B cell (primary cell): ENCODE data around the gene SIRT4. TPM values are rescaled to one million over a fixed set of nuclear protein-coding genes. Genes with fewer than 3 reads are reported as not detected.
"Not testable (repeated sequence)": the region's sequence is repeated elsewhere in the genome, so short reads cannot be mapped to it uniquely, and the experiment has no call there.

ENCODE experiments used
- ATAC-seq: fragments of 200-7000 bp; cut with Tn5 transposase; one replicate; pipeline ENCODE4 v1.10.0; 2021; ENCODE audit warnings: low read depth, mild to moderate bottlenecking, moderate number of reproducible peaks, moderate library complexity
- CTCF ChIA-PET: fragments of 350-600 bp; sonication (Branson Sonifier 250); formaldehyde crosslinking; loops from one replicate; lab custom pipeline; 2021; ENCODE audit warnings: antibody characterized with exemption, inconsistent platforms; lab: Charles Lee
- POLR2A ChIA-PET: fragments of 350-600 bp; sonication (Branson Sonifier 250); formaldehyde crosslinking; loops from one replicate; lab custom pipeline; 2021; ENCODE audit warnings: antibody characterized with exemption; lab: Charles Lee
- DNase-seq: peaks from one replicate; pipeline ENCODE4 v3.0.0; 2013
- H2AFZ ChIP-seq: 2 replicates; pipeline ENCODE4 v1.6.1; 2012; ENCODE audit warnings: mild to moderate bottlenecking, low read depth, low read length; ENCODE audit not compliant: insufficient read depth, poor library complexity, severe bottlenecking
- H3K27ac ChIP-seq, 2 donors: 1 replicate in 1 of 2; 2 replicates in 1 of 2; pipeline ENCODE4 v1.5.1; 2012 to 2013; ENCODE audit warnings: low read length in 2 of 2, mild to moderate bottlenecking in 2 of 2, moderate library complexity in 1 of 2
- H3K27me3 ChIP-seq, 4 experiments: fragments of 200-600 bp in 1 of 4; sonication (generic) in 1 of 4; replicated peaks in 1 of 4; 1 replicate in 2 of 4; 2 replicates in 2 of 4; pipeline versions ENCODE4 v1.6.1 to v1.7.0; 2013 to 2016; ENCODE audit warnings: low read length in 3 of 4, mild to moderate bottlenecking in 2 of 4, mixed read lengths in 1 of 4, moderate library complexity in 1 of 4; ENCODE audit not compliant: insufficient read depth in 4 of 4, control insufficient read depth in 3 of 4; ENCODE audit errors: control extremely low read depth in 1 of 4
- H3K36me3 ChIP-seq, 2 experiments: replicated peaks in 1 of 2; 1 replicate in 1 of 2; 2 replicates in 1 of 2; pipeline versions ENCODE4 v1.6.1 to v1.7.1; 2013; ENCODE audit warnings: low read length in 1 of 2; ENCODE audit not compliant: insufficient read depth in 2 of 2, control insufficient read depth in 1 of 2; ENCODE audit errors: control extremely low read depth in 1 of 2, extremely low read depth in 1 of 2
- H3K4me1 ChIP-seq, 2 donors: fragments of 200-600 bp in 1 of 2; sonication (generic) in 1 of 2; 1 replicate in 1 of 2; 2 replicates in 1 of 2; pipeline versions ENCODE4 v1.5.1 to v1.6.1; 2013 to 2017; ENCODE audit warnings: low read length in 2 of 2; ENCODE audit not compliant: control insufficient read depth in 2 of 2, insufficient read depth in 2 of 2
- H3K4me2 ChIP-seq: replicated peaks from 2 replicates; pipeline ENCODE3; 2012; ENCODE audit warnings: mild to moderate bottlenecking, low read depth, low read length; ENCODE audit not compliant: poor library complexity, severe bottlenecking
- H3K4me3 ChIP-seq, 5 experiments: fragments of 200-600 bp in 1 of 5; sonication (generic) in 1 of 5; 1 replicate in 3 of 5; 2 replicates in 2 of 5; pipeline versions ENCODE4 v1.5.1 to v1.7.0; 2011 to 2016; ENCODE audit warnings: low read length in 4 of 5, mild to moderate bottlenecking in 4 of 5, low read depth in 2 of 5, control low read depth in 1 of 5, moderate library complexity in 1 of 5; ENCODE audit not compliant: insufficient read depth in 1 of 5; ENCODE audit errors: control extremely low read depth in 1 of 5, extremely low read depth in 1 of 5
- H3K79me2 ChIP-seq: fragments of 200-600 bp; sonication (generic); one replicate; pipeline ENCODE4 v1.6.0; 2016; ENCODE audit warnings: low read length; ENCODE audit not compliant: control insufficient read depth, insufficient read depth
- H3K9ac ChIP-seq: fragments of 200-600 bp; sonication (generic); 2 replicates; pipeline ENCODE4 v1.6.1; 2017; ENCODE audit warnings: mild to moderate bottlenecking, low read length, moderate library complexity
- H3K9me3 ChIP-seq, 3 donors: one replicate each; pipeline versions ENCODE4 v1.6.1 to v1.7.1; 2013; ENCODE audit warnings: low read length in 2 of 3; ENCODE audit not compliant: control insufficient read depth in 2 of 3, insufficient read depth in 1 of 3; ENCODE audit errors: control extremely low read depth in 1 of 3
- H4K20me1 ChIP-seq: 2 replicates; pipeline ENCODE4 v1.6.0; 2012; ENCODE audit warnings: mild to moderate bottlenecking, low read length; ENCODE audit not compliant: insufficient read depth, control insufficient read depth, poor library complexity, severe bottlenecking
- H3K27ac Mint-ChIP-seq: one replicate; pipeline ENCODE4 v1.8.0; 2021; ENCODE audit warnings: mixed read lengths
- H3K27me3 Mint-ChIP-seq: one replicate; pipeline ENCODE4 v1.8.0; 2021; ENCODE audit warnings: mixed read lengths
- H3K4me1 Mint-ChIP-seq: one replicate; pipeline ENCODE4 v1.8.0; 2021; ENCODE audit warnings: mixed read lengths
- H3K4me3 Mint-ChIP-seq: one replicate; pipeline ENCODE4 v1.8.0; 2021; ENCODE audit warnings: mixed read lengths
- H3K9me3 Mint-ChIP-seq: one replicate; pipeline ENCODE4 v1.8.0; 2022; ENCODE audit warnings: mixed read lengths; ENCODE audit not compliant: insufficient read depth
- WGBS: methylation state at CpG from one replicate; pipeline ENCODE4 v1.1.5; 2013; ENCODE audit warnings: missing lambda C conversion rate; ENCODE audit not compliant: insufficient coverage; 5-methylcytosine and 5-hydroxymethylcytosine counted together
- intact Hi-C: fragments of 100-400 bp; cut with micrococcal nuclease; formaldehyde crosslinking; loops from one replicate; pipeline ENCODE4 v1.10.0; 2022
- polyA plus RNA-seq: library from polyadenylated mRNA; depleted of rRNA; stranded (reverse); fragments of >200 nt; gene quantifications from 2 replicates; pipeline ENCODE4 v1.2.3, GENCODE V29; 2012
- total RNA-seq, 2 donors: library from RNA; stranded (reverse); fragments of 120-200 nt in 1 of 2; gene quantifications; 1 replicate in 1 of 2; 2 replicates in 1 of 2; pipeline versions ENCODE4 v1.2.3 to v1.2.4, GENCODE V29; 2013 to 2022
- TF ChIP-seq, protein P1 (sequence below): fragments of 200-600 bp; IDR thresholded peaks from one replicate; pipeline ENCODE4 v1.8.0; 2022; ENCODE audit warnings: antibody characterized with exemption, mild to moderate bottlenecking

SIRT4 gene
- total and polyA plus RNA-seq, 2 donors (not counting 1 experiment from before 2014, with no cell fraction given): 1.5 to 4.8 TPM

DNA sequence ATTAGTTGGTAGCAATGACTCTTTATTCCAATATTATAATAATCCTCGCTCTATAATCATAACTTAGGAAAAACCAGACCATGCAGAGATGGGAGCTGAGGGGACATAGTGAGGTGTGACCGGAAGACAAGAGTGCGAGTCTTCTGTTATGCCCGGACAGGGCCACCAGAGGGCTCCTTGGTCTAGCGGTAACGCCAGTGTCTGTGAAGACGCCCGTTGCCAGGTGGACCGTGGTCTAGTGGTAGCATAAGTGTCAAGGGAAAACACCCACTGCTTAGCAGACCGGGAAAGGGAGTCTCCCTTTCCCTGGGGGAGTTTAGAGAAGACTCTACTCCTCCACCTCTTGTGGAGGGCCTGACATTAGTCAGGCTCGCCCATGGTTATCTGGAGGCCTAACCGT is 33.3 kb downstream of the SIRT4 start:
- H2AFZ ChIP-seq, ATAC-seq, H3K27ac Mint-ChIP-seq, H3K9ac ChIP-seq, H3K4me1 ChIP-seq, H3K4me3 Mint-ChIP-seq, H3K4me2 ChIP-seq, H3K4me1 Mint-ChIP-seq, H4K20me1 ChIP-seq, H3K27ac ChIP-seq, H3K36me3 ChIP-seq, H3K79me2 ChIP-seq, POLR2A ChIA-PET, intact Hi-C loops, H3K4me3 ChIP-seq: not testable (repeated sequence)
- Mint-ChIP-seq H3K27me3 (peaks cover 19% of the 10 kb centered on the region), H3K9me3 (peaks cover 16% of the 10 kb centered on the region)
- WGBS: 33% methylated on average over 3 of the region's 12 CpGs
- Histone ChIP-seq H3K27me3 (peaks cover 0 to 13% (median 2%) of the 10 kb centered on the region in 4 experiments), H3K9me3 (peaks cover 3 to 28% (median 26%) of the 10 kb centered on the region in 3 donors)
- TF ChIP-seq, protein P1, sequence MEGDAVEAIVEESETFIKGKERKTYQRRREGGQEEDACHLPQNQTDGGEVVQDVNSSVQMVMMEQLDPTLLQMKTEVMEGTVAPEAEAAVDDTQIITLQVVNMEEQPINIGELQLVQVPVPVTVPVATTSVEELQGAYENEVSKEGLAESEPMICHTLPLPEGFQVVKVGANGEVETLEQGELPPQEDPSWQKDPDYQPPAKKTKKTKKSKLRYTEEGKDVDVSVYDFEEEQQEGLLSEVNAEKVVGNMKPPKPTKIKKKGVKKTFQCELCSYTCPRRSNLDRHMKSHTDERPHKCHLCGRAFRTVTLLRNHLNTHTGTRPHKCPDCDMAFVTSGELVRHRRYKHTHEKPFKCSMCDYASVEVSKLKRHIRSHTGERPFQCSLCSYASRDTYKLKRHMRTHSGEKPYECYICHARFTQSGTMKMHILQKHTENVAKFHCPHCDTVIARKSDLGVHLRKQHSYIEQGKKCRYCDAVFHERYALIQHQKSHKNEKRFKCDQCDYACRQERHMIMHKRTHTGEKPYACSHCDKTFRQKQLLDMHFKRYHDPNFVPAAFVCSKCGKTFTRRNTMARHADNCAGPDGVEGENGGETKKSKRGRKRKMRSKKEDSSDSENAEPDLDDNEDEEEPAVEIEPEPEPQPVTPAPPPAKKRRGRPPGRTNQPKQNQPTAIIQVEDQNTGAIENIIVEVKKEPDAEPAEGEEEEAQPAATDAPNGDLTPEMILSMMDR: peak; percentile 39
- peak; percentile 55 for DNase-seq
- CTCF ChIA-PET: interaction anchor here (0.6 to 1.4 kb wide), 2 partner anchors 33 to 1935 kb away, joined by 4 to 6 read pairs; partner anchors contain the start of gene SIRT4

DNA sequence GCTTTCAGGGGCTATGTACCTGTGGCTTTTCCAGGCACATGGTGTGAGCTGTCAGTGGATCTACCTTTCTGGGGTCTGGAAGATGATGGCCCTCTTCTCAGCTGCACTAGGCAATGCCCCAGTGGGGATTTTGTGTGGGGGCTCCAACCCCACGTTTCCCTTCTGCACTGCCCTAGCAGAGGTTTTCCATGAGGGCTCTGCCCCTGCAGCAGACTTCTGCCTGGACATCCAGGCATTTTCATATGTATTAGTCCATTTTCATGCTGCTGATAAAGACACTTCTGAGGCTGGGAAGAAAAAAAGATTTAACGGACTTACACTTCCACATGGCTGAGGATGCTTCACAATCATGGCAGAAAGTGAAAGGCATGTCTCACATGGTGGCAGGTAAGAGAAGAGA is 34.3 kb downstream of the SIRT4 start:
- DNase-seq, H3K4me3 ChIP-seq, H3K4me2 ChIP-seq, H3K9ac ChIP-seq, POLR2A ChIA-PET, H2AFZ ChIP-seq, H4K20me1 ChIP-seq, H3K4me1 ChIP-seq, H3K4me1 Mint-ChIP-seq, ATAC-seq, H3K36me3 ChIP-seq, H3K27ac ChIP-seq, H3K4me3 Mint-ChIP-seq, H3K27ac Mint-ChIP-seq, H3K79me2 ChIP-seq, intact Hi-C loops: not testable (repeated sequence)
- peaks cover 3 to 28% (median 26%) of the 10 kb centered on the region in 3 donors for H3K9me3 ChIP-seq
- peaks cover 16% of the 10 kb centered on the region for H3K9me3 Mint-ChIP-seq
- peaks cover 0 to 18% (median 2%) of the 10 kb centered on the region in 4 experiments for H3K27me3 ChIP-seq
- H3K27me3 Mint-ChIP-seq: peaks cover 19% of the 10 kb centered on the region
- CTCF ChIA-PET: interaction anchor here (1.4 kb wide), 1 partner anchor 34 kb away, joined by 4 read pairs; the partner anchor contains the start of gene SIRT4
- 83% methylated on average over 1 of the region's 2 CpGs for WGBS
